Head of caudate nucleus (tissue), 42 donors: ENCODE results near the gene ZNF440.
A peak's percentile ranks its signal among the peaks of the same experiment; 100 is the strongest.
"Not testable (repeated sequence)": the region's sequence is repeated elsewhere in the genome, so short reads cannot be mapped to it uniquely, and the experiment has no call there.

ENCODE experiments used
- DNase-seq, 42 donors: peaks; one replicate each; pipeline versions ENCODE4 v3.0.0 to v3.0.0-alpha.2; 2020 to 2021; ENCODE audit warnings: mixed read lengths in 7 of 42
- intact Hi-C: fragments of 100-400 bp; cut with DNase I; formaldehyde crosslinking; loops from one replicate; pipeline ENCODE4 v1.15.0; 2022

Gene ZNF440

DNA sequence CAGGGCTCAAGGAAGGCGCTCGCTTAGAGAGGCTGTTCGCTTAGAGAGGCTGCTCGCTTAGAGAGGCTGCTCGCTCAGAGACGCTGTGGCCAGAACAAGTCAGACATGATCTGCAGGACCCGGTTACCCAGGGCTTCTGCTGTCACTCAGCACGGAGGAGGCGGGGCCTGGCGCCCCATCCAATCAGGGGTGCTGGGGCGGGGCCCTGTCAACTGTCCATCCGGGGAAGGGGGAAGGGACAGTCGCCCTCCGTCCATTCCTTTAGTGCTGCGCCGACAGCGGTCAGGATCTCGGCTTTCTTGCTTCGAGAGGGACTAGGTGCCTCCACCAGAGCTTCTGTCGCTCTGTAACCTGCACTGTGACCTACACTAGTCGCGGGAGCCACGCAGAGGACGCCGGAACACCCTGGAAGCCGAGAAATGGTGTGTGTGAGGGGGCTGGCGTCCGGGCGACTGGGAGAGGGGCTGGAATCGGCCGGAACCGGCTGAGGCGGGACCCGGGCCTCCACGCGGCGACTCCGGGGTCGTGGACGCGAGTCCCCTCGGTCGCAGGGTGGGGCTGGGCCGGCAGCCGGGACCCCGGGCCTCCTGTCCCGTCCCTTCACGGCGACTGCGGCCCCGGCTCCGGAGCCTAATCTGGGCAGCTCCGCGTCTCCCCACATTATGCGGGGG, at the start of gene ZNF440:
Gene ZNF440, plus strand, starts transcription at position 245 of the 671 bp plus-strand sequence. Its CDS starts 175 bp downstream, at position 420.
- intact Hi-C loops = no loop called here

GRCh38 chr19:11766597-11767591, 47.2 kb upstream of the ZNF440 start, which contains the start of gene ZNF441:
TSS of gene ZNF441 (plus strand) at chr19:11767000. CDS start at chr19:11767194, 194 bp downstream.
- peak; percentile 96 to 99 (median 98) for DNase-seq
- intact Hi-C loops = loop anchor here (10.0 kb wide), 1 partner anchor 72 kb away; no protein-coding TSS in a partner anchor

More for the DNA sequence above, at the start of gene ZNF440:
- DNase-seq = peak; percentile 96 to 99 (median 98)

GRCh38 chr19:11767633-11768133, 46.4 kb upstream of the ZNF440 start:
- DNase-seq = peak in 36 of 42 donors; percentile 1 to 48 (median 19)
- intact Hi-C loops = loop anchor here (10.0 kb wide), 1 partner anchor 73 kb away; no protein-coding TSS in a partner anchor

- intact Hi-C loops = loop anchor here (10.0 kb wide), 1 partner anchor 75 kb away; no protein-coding TSS in a partner anchor
- no peak for DNase-seq
Observed at GRCh38 chr19:11769995-11770394, 44.1 kb upstream of the ZNF440 start.

DNA sequence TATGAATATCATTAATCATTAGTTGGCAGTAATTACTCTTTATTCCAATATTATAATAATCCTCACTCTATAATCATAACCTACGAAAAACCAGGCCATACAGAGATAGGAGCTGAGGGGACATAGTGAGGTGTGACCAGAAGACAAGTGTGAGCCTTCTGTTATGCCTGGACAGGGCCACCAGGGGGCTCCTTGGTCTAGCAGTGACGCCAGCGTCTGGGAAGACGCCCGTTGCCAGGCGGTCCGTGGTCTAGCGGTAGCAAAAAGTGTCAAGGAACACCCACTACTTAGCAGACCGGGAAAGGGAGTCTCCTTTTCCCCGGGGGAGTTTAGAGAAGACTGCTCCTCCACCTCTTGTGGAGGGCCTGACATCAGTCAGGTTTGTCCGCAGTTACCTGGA, 42.6 kb upstream of the ZNF440 start:
- DNase-seq = peak in 1 of 42 donors; percentile 34
- intact Hi-C loops = not testable (repeated sequence)

GRCh38 chr19:11776669-11777068, 37.4 kb upstream of the ZNF440 start:
- DNase-seq, intact Hi-C loops: not testable (repeated sequence)

DNA sequence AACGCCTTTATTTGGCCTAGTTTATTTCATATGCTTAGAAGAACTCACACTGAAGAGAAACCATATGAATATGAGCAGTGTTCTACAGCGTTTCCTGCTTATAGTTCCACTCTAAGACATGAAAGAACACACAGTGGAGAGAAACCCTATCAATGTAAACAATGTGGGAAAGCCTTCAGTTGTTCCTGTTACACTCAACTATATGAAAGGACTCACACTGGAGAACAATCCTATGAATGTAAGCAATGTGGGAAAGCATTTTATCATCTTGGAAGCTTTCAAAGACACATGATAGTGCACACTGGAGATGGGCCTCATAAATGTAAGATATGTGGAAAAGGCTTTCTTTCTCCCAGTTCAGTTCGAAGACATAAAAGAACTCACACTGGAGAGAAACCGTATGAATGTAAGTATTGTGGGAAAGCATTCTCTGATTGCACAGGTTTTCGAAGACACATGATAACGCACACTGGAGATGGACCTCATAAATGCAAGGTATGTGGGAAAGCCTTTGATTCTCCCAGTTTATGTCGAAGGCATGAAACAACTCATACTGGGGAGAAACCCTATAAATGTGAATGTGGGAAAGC, 33.5 kb upstream of the ZNF440 start:
- DNase-seq = no peak
- intact Hi-C loops = no loop called here

GRCh38 chr19:11781295-11782057, 32.6 kb upstream of the ZNF440 start:
- DNase-seq = no peak
- intact Hi-C loops = no loop called here

GRCh38 chr19:11783767-11784166, 30.3 kb upstream of the ZNF440 start:
- DNase-seq = no peak
- intact Hi-C loops = no loop called here

- peak in 24 of 42 donors; percentile 7 to 68 (median 33) for DNase-seq
- intact Hi-C loops = no loop called here
Observed at GRCh38 chr19:11784356-11784755, 29.7 kb upstream of the ZNF440 start.

- no peak for DNase-seq
- intact Hi-C loops = no loop called here
Observed at GRCh38 chr19:11787536-11787935, 26.5 kb upstream of the ZNF440 start.

DNA sequence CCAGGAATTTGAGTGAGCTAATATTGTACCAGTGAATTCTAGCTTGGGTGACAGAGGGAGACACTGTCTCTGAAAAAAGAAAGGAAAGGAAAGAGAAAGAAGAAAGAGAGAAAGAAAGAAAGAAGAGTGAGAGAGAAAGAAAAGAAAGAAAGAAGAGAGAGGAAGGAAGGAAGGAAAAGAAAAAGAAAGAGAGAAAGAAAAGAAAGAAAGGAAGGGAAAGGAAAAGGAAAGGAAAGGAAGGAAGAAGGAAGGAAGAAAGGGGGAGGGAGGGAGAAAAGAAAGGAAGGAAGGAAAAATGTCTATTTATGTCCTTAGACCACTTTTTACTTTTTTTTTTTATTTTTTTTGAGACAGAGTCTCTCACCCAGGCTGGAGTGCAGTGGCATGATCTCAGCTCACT, 21.1 kb upstream of the ZNF440 start:
- no peak for DNase-seq
- intact Hi-C loops = no loop called here

DNA sequence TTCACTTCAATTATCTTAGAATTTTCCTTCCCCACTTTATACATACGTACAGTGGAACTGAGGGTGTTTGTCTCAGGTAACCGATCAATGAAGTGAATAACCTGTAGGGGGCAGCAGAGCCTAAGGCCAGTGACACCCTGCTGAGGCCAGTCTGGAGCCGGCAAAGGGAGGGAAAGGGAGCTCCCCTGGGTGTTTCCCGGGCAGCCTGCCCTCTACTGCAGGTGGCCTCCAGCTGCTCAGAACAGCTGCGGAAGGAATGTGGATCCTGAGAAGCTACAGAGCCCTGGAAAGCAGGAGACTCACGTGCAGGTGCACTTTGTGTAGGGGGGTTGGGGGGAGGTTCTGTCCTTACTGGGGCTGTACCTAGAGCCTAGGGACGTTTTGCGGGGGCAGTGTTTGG, 16.6 kb upstream of the ZNF440 start:
- peak; percentile 66 to 95 (median 85) for DNase-seq
- intact Hi-C loops = loop anchor here (5.0 kb wide), 2 partner anchors 190 to 345 kb away; partner anchors contain the start of gene ZNF20

- DNase-seq = peak; percentile 93 to 99 (median 97)
- intact Hi-C loops = loop anchor here (5.0 kb wide), 2 partner anchors 189 to 344 kb away; partner anchors contain the start of gene ZNF20
Observed at GRCh38 chr19:11798391-11799330, 15.4 kb upstream of the ZNF440 start, which contains the start of gene ZNF491. TSS of gene ZNF491 (plus strand) at chr19:11798523. CDS start at chr19:11805954, 7,431 bp downstream.

- intact Hi-C loops = no loop called here
- no peak for DNase-seq
Observed at GRCh38 chr19:11806354-11807098, 7.5 kb upstream of the ZNF440 start.

- DNase-seq = no peak
- intact Hi-C loops = no loop called here
Observed at GRCh38 chr19:11807099-11807380, 7.0 kb upstream of the ZNF440 start.

GRCh38 chr19:11813703-11814028, 407 bp upstream of the ZNF440 start:
- DNase-seq = peak in 4 of 42 donors; percentile 3 to 9 (median 8)
- intact Hi-C loops = no loop called here
